HepG2 (cell line): ENCODE results near the gene NRDC.

Experiments used
- BCL6 ChIP-seq: IDR thresholded peaks from 2 replicates; pipeline ENCODE4 v1.6.1; 2016; ENCODE audit warnings: missing genetic modification reagents, missing compliant biosample characterization
- BHLHE40 ChIP-seq: IDR thresholded peaks from 2 replicates; pipeline ENCODE4 v1.6.1; 2011; ENCODE audit warnings: low read length, improper control_type of control experiment
- CTCF ChIP-seq: sonication (generic); formaldehyde crosslinking; IDR thresholded peaks from 2 replicates; pipeline ENCODE4 v1.5.0; 2020; ENCODE audit warnings: mild to moderate bottlenecking, missing genetic modification reagents, moderate library complexity
- DR1 ChIP-seq: sonication (generic); formaldehyde crosslinking; IDR thresholded peaks from 2 replicates; pipeline ENCODE4 v1.8.0; 2021; ENCODE audit warnings: mild to moderate bottlenecking, missing genetic modification reagents, inconsistent platforms
- NFIC ChIP-seq: IDR thresholded peaks from 2 replicates; pipeline ENCODE4 v1.6.1; 2012; ENCODE audit warnings: mild to moderate bottlenecking, low read length, inconsistent platforms
- POLR2A ChIP-seq, 2 experiments: IDR thresholded peaks; 2 replicates each; pipeline ENCODE4 v1.6.1; 2011; ENCODE audit warnings: low read depth in 2 of 2, low read length in 2 of 2, mild to moderate bottlenecking in 1 of 2, moderate library complexity in 1 of 2; ENCODE audit not compliant: insufficient read depth in 1 of 2
- RAD21 ChIP-seq: fragments of 450-650 bp; formaldehyde crosslinking; IDR thresholded peaks from 2 replicates; pipeline ENCODE4 v1.5.0; 2020; ENCODE audit warnings: mild to moderate bottlenecking
- TFE3 ChIP-seq: IDR thresholded peaks from 2 replicates; pipeline ENCODE4 v1.6.1; 2016
- YY1 ChIP-seq: IDR thresholded peaks from 2 replicates; pipeline ENCODE4 v1.6.1; 2011; ENCODE audit warnings: low read length, low read depth, moderate library complexity, mild to moderate bottlenecking; ENCODE audit not compliant: insufficient read depth, insufficient replicate concordance
- ZNF121 ChIP-seq: sonication (generic); formaldehyde crosslinking; IDR thresholded peaks from 2 replicates; pipeline ENCODE4 v1.5.0; 2020; ENCODE audit warnings: mild to moderate bottlenecking, missing genetic modification reagents

GRCh38 chr1:51926171-51926812, 47.8 kb upstream of the NRDC start:
- peak; percentile 56 for TF ChIP-seq CTCF (CRISPR knock-in tag)
- no peak for TF ChIP-seq DR1 (CRISPR knock-in tag)
- no peak for TF ChIP-seq TFE3
- TF ChIP-seq NFIC, result no peak
- no peak for TF ChIP-seq RAD21 (CRISPR knock-in tag)
- TF ChIP-seq ZNF121 (CRISPR knock-in tag), result no peak
- no peak for TF ChIP-seq BHLHE40
- TF ChIP-seq POLR2A (IDR thresholded peaks at IDR 0.05; ENCODE audit: insufficient read depth in 1 of 2, low read depth in 2 of 2, low read length in 2 of 2), result no peak
- no peak for TF ChIP-seq BCL6
- TF ChIP-seq YY1, result no peak
